Stomach (tissue), 4 donors: Measurements from ENCODE around the gene COLEC12.

ENCODE experiments used
- CTCF ChIP-seq, 7 experiments: fragments of 450-650 bp in 4 of 7; fragments of 200-600 bp in 3 of 7; sonication (generic) in 3 of 7; IDR thresholded peaks; one replicate each; pipeline ENCODE4 v1.5.1; 2016 to 2019; ENCODE audit warnings: antibody characterized with exemption in 7 of 7, control low read depth in 2 of 7, mild to moderate bottlenecking in 1 of 7
- EP300 ChIP-seq: sonication (generic); formaldehyde crosslinking; IDR thresholded peaks from one replicate; pipeline ENCODE4 v1.6.1; 2017; ENCODE audit warnings: antibody characterized with exemption
- POLR2A ChIP-seq, 4 donors: fragments of 450-650 bp; IDR thresholded peaks; one replicate each; pipeline ENCODE4 v1.6.1; 2016; ENCODE audit warnings: antibody characterized with exemption in 4 of 4, control low read depth in 2 of 4, mild to moderate bottlenecking in 1 of 4, moderate library complexity in 1 of 4
- POLR2AphosphoS5 ChIP-seq, 3 donors: sonication (generic); formaldehyde crosslinking; IDR thresholded peaks; one replicate each; pipeline ENCODE4 v1.6.1; 2016; ENCODE audit warnings: antibody characterized with exemption in 3 of 3

- TF ChIP-seq EP300 (no peak), CTCF (IDR thresholded peaks at IDR 0.05) (no peak), POLR2A (IDR thresholded peaks at IDR 0.05) (no peak), POLR2AphosphoS5 (IDR thresholded peaks at IDR 0.05) (no peak)
Measured at GRCh38 chr18:512957-513356, 12.5 kb upstream of the COLEC12 start.
